ENCODE measurements around the gene SMCP. TPM values are rescaled to one million over a fixed set of nuclear protein-coding genes. Genes with fewer than 3 reads are reported as not detected.

Gene SMCP
- total RNA-seq, 8 experiments from 2014 or later, result not detected

DNA sequence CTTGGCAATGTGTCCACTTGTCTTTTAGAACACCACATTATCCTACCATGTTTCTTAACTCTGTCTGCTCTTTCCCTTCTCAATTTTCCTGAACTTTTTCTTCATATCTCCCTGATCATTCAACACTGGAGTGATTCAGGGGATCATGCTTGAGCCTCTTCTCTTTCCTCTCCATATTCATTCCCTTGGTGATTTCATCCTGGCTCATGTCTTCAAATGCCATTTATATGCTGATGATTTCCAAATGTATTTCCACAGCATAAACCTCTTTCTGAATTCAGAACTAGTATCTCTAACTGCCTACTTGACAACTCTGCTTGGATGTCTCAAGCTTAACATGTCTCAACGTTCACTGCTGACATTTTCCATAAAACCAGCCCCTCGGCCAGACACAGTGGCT is 21.8 kb downstream of the SMCP start:
- Histone ChIP-seq H3K27ac (no peak overlapping the region), H3K4me1 (replicated peaks in 1 of 2) (no peaks in the 10 kb centered on the region), H3K4me3 (no peak overlapping the region)
- in situ Hi-C loops (cut with MboI; ENCODE audit: low pct_unique_long_range_greater_than_20kb in 2 of 9, low sequenced_read_pairs in 9 of 9, unreplicated experiment in 9 of 9), result loop anchor here in 2 of 9 experiments (25.0 kb wide), 2 partner anchors 287 to 312 kb away; partner anchors contain the start of genes LELP1 (in 1 of the 2) and PRR9 (in 1 of the 2)
- 0 to 75% (median 33%) methylated on average over 1 to 2 of the region's 2 CpGs; no CpG with 5 or more reads in 3 of the 10 experiments for WGBS, 10 experiments
- ATAC-seq (replicated peaks in 6 of 8), result peak in 2 of 8 experiments; percentile 39 to 66

DNA sequence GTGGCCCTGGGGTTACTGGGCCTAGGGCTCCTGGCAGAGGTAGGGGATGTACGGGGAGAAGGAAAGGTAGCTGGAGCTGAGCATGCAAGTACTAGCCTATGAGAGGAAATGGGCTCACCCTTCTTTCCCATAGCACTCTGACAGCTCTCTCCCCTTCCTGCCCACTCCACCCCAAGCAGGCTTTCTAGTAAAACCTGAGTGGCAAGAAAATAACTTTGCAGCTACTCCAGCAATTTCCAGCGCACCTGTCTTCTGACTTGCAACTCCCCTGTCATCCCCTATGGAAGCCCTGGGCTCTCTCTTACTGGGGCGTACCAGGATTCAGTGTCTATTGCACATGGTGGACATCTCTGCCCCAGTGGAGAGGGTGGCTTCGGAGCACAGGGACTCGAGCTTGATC is 23.5 kb downstream of the SMCP start:
- Histone ChIP-seq H3K4me3 (no peak overlapping the region), H3K27ac (no peak overlapping the region), H3K4me1 (replicated peaks in 1 of 2) (no peaks in the 10 kb centered on the region)
- in situ Hi-C loops (cut with MboI; ENCODE audit: low pct_unique_long_range_greater_than_20kb in 2 of 9, low sequenced_read_pairs in 9 of 9, unreplicated experiment in 9 of 9), result loop anchor here in 2 of 9 experiments (25.0 kb wide), 2 partner anchors 286 to 311 kb away; partner anchors contain the start of genes LELP1 (in 1 of the 2) and PRR9 (in 1 of the 2)
- WGBS, 10 experiments, result 0 to 83% (median 40%) methylated on average over 1 to 5 of the region's 5 CpGs; no CpG with 5 or more reads in 3 of the 10 experiments
- no peak for ATAC-seq (replicated peaks in 6 of 8)

DNA sequence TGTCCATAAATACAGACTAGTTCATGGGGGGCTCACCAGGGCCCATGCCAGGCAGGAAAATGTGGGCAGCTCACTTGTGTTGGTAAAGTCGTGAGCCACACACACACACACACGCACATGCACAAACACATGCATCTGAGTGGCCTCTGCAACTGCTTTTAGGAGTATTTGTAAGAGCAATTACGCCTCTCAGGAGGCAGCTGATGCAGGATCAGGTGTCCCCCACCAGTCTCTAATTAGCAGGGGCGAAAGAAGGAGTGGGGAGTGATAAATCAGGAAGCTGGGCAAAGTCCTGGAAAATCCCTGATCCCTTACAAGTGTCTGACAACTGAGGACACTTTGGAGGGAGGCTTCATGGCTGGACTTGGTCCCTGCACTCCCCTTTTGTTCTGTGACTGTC is 24.5 kb downstream of the SMCP start:
- Histone ChIP-seq H3K27ac (no peak overlapping the region), H3K4me1 (replicated peaks in 1 of 2) (no peaks in the 10 kb centered on the region), H3K4me3 (no peak overlapping the region)
- in situ Hi-C loops (cut with MboI; ENCODE audit: low pct_unique_long_range_greater_than_20kb in 2 of 9, low sequenced_read_pairs in 9 of 9, unreplicated experiment in 9 of 9), result loop anchor here in 2 of 9 experiments (25.0 kb wide), 2 partner anchors 285 to 310 kb away; partner anchors contain the start of genes LELP1 (in 1 of the 2) and PRR9 (in 1 of the 2)
- 0 to 79% (median 36%) methylated on average over 1 to 4 of the region's 4 CpGs; no CpG with 5 or more reads in 5 of the 10 experiments for WGBS, 10 experiments
- no peak for ATAC-seq (replicated peaks in 6 of 8)

DNA sequence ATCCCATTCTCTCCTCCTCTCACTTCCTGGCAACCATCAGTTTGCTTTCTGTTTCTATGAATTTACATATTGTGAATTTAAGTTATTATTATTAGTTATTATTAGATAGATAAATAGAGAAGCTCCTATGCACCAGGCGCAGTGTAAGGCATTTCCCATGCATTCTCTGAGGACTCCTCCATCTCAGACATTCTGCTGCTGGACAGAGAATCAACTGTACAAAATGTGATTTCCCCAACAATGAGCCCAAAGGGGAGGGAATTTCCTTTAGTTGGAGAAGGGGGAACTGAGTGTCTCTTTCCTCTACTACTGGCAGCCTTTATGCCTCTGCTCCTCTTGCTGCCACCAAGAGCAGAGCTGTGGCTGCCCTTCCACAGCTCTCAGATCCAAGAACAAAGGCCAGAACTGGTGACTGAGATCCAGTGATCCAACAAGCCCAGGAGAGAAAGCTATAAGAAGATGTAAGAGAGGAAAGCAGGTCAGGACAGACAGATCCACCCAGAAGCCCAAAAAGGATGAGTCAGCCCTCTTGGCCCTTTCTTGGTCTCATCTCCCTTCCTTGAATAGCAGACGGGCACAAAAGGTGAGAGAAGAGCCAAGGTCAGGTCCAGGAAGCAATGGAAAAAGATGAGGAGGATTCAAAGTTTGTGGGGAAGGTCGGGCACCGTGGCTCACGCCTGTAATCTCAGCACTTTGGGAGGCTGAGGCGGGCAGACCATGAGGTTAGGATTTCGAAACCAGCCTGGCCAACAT is 26.7 kb downstream of the SMCP start:
- in situ Hi-C loops (cut with MboI; ENCODE audit: low pct_unique_long_range_greater_than_20kb in 2 of 9, low sequenced_read_pairs in 9 of 9, unreplicated experiment in 9 of 9), result loop anchor here in 2 of 9 experiments (25.0 kb wide), 2 partner anchors 282 to 307 kb away; partner anchors contain the start of genes LELP1 (in 1 of the 2) and PRR9 (in 1 of the 2)
- H3K4me3 ChIP-seq, result no peak overlapping the region
- no peak for ATAC-seq (replicated peaks in 6 of 8)

DNA sequence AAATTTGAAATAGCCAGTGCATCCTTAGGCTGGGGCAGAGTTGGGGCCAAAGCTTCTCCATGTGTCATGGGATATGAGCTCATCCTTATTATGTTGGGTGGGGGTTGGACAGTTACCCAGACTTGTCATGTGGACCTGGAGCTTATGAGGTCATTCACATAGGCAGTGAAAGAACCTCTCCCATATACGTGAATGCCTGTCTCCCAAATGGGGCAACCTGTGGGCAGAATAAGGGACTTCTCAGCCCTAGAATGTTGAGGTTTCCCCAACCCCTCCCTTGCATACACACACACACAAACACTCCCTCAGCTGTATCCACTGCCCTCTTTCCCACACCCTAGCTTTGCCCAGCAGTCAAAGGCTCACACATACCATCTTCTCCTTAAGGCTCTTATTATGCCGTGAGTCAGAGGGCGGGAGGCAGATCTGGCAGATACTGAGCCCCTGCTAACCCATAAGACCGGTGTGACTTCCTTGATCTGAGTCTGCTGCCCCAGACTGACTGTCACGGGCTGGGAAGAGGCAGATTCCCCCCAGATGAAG is 28.0 kb downstream of the SMCP start:
- Histone ChIP-seq H3K4me3 (no peak overlapping the region), H3K27ac (no peak overlapping the region), H3K4me1 (replicated peaks in 1 of 2) (no peaks in the 10 kb centered on the region)
- peak in 5 of 8 experiments; percentile 19 to 94 (median 94) for ATAC-seq (replicated peaks in 6 of 8)
- in situ Hi-C loops (cut with MboI; ENCODE audit: low pct_unique_long_range_greater_than_20kb in 2 of 9, low sequenced_read_pairs in 9 of 9, unreplicated experiment in 9 of 9), result loop anchor here in 2 of 9 experiments (25.0 kb wide), 2 partner anchors 281 to 306 kb away; partner anchors contain the start of genes LELP1 (in 1 of the 2) and PRR9 (in 1 of the 2)
- 0 to 70% (median 17%) methylated on average over 1 to 5 of the region's 5 CpGs; no CpG with 5 or more reads in 2 of the 10 experiments for WGBS, 10 experiments

More for the DNA sequence above, 26.7 kb downstream of the SMCP start:
- Histone ChIP-seq H3K27ac (no peak overlapping the region), H3K4me1 (replicated peaks in 1 of 2) (no peaks in the 10 kb centered on the region)
- 50 to 100% (median 67%) methylated on average over 1 to 7 of the region's 7 CpGs; no CpG with 5 or more reads in 3 of the 10 experiments for WGBS, 10 experiments

DNA sequence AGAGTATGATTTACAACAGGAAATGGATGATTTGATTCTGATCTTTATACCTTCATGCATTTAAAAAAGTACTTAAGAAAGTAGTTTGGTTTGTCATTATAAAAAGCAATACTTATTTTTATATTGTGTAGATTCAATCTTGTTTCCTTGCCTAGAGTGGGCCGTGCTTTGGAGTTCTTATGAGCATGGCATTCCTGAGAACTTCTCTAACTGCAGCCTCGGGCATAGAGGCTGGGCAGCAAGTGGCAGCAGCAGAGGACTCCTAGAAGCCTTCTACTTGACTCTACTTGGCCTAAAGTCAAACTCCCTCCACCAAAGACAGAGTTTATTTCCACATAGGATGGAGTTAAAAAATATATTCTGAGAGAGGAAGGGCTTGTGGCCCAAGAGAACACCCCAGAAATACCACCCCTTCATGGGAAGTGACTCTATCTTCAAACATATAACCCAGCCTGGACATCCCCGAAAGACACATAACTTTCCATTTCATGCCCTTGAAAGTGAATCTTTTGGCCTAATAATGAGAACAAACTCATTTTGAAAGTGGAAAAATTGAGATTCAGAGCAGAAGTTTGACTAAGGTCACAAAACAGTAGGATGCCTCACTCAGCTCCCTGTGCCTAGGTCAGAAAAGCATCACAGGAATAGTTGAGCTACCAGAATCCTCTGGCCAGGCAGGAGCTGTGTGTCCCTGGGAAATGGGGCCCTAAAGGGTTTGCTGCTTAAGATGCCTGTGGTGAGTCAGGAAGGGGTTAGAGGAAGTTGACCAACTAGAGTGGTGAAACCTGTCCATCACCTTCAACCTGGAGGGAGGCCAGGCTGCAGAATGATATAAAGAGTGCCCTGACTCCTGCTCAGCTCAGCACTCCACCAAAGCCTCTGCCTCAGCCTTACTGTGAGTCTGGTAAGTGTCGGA is 29.8 kb downstream of the SMCP start, which contains the start of gene IVL:
TSS of gene IVL (plus strand) at position 861 of the 916 bp plus-strand sequence. CDS start 1,252 bp downstream, outside the sequence.
- no peaks in the 10 kb centered on the region for H3K4me1 ChIP-seq (replicated peaks in 1 of 2)
- in situ Hi-C loops (cut with MboI; ENCODE audit: low pct_unique_long_range_greater_than_20kb in 2 of 9, low sequenced_read_pairs in 9 of 9, unreplicated experiment in 9 of 9), result loop anchor here in 2 of 9 experiments (25.0 kb wide), 2 partner anchors 279 to 304 kb away; partner anchors contain the start of genes LELP1 (in 1 of the 2) and PRR9 (in 1 of the 2)
- 0 to 95% (median 39%) methylated on average over 1 to 3 of the region's 4 CpGs; no CpG with 5 or more reads in 1 of the 10 experiments for WGBS, 10 experiments
- ATAC-seq (replicated peaks in 6 of 8), result no peak
- H3K4me3 ChIP-seq, result no peak within 1 kb of the TSS
- H3K27ac ChIP-seq, result no peak within 1 kb of the TSS

DNA sequence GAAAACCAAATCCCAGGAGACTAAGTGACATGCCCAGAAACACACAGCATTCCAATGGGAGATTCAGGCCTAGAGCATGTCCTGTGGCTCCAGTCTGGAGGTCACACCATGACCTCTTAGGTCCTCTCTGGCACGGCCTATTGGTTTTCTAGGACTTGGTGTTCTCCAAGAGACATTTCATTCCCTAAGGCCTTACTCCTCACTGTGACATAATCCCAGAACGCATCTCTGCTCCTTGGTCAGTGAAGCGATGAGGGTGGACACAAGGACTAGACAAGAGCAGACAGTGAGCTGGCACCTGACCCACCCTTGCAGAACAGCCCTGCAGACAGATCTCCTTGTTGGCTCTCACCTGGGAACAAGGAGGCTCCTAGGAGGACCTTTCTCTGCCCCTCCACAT is 31.1 kb downstream of the SMCP start:
- Histone ChIP-seq H3K4me3 (no peak overlapping the region), H3K27ac (no peak overlapping the region), H3K4me1 (replicated peaks in 1 of 2) (no peaks in the 10 kb centered on the region)
- 0 to 83% (median 47%) methylated on average over 1 to 3 of the region's 3 CpGs; no CpG with 5 or more reads in 4 of the 10 experiments for WGBS, 10 experiments
- no peak for ATAC-seq (replicated peaks in 6 of 8)
- in situ Hi-C loops (cut with MboI; ENCODE audit: low pct_unique_long_range_greater_than_20kb in 2 of 9, low sequenced_read_pairs in 9 of 9, unreplicated experiment in 9 of 9), result loop anchor here in 2 of 9 experiments (25.0 kb wide), 2 partner anchors 278 to 303 kb away; partner anchors contain the start of genes LELP1 (in 1 of the 2) and PRR9 (in 1 of the 2)

DNA sequence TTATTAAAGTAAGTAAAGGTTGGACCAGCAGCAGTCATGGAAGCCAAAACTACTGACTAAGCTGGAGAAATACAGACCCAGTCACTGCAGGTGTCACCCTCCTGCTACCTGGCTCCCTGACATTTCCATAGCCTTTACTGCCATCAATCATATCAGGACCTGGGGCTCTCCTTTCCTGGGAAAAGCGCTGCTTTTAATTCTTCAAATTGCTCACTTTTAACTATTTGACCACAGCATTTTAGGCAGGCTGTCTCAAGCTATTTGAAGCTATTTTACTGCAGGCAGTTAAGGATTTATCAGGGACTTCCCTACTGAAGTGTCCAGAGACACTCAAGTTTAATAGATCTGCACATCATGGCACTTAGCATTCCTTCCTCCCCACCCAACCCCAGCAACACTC is 34.3 kb downstream of the SMCP start:
- in situ Hi-C loops (cut with MboI; ENCODE audit: low pct_unique_long_range_greater_than_20kb in 2 of 9, low sequenced_read_pairs in 9 of 9, unreplicated experiment in 9 of 9), result loop anchor here in 2 of 9 experiments (25.0 kb wide), 2 partner anchors 275 to 300 kb away; partner anchors contain the start of genes LELP1 (in 1 of the 2) and PRR9 (in 1 of the 2)
- ATAC-seq (replicated peaks in 6 of 8), result peak in 1 of 8 experiments; percentile 52
- Histone ChIP-seq H3K4me1 (replicated peaks in 1 of 2) (no peaks in the 10 kb centered on the region), H3K27ac (no peak overlapping the region), H3K4me3 (no peak overlapping the region)
- 20 to 80% (median 40%) methylated on average over 1 of the region's 1 CpG; no CpG with 5 or more reads in 2 of the 10 experiments for WGBS, 10 experiments

DNA sequence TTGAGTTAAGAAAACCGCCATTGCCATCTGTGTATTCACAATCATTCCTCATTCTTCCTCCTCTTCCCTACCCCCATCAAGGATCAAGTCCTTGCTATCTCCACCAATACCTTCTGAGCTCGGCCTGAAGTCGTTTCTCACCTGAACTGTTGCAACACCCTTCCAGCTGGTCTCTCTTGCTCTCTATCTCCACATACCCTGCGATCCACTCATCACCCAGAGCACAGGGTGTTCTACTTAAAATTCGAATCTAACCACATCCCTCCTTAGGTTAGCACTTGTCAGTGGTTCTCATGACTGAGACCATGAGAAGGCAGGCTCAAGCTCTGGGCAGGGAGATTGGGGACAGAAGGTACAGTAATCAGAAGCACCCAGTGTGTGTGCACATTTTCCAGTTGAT is 34.8 kb downstream of the SMCP start:
- Histone ChIP-seq H3K27ac (no peak overlapping the region), H3K4me1 (replicated peaks in 1 of 2) (no peaks in the 10 kb centered on the region), H3K4me3 (no peak overlapping the region)
- ATAC-seq (replicated peaks in 6 of 8), result no peak
- in situ Hi-C loops (cut with MboI; ENCODE audit: low pct_unique_long_range_greater_than_20kb in 2 of 9, low sequenced_read_pairs in 9 of 9, unreplicated experiment in 9 of 9), result loop anchor here in 2 of 9 experiments (25.0 kb wide), 2 partner anchors 274 to 299 kb away; partner anchors contain the start of genes LELP1 (in 1 of the 2) and PRR9 (in 1 of the 2)
- WGBS, 10 experiments, result 0 to 85% (median 34%) methylated on average over 1 to 5 of the region's 5 CpGs; no CpG with 5 or more reads in 2 of the 10 experiments

DNA sequence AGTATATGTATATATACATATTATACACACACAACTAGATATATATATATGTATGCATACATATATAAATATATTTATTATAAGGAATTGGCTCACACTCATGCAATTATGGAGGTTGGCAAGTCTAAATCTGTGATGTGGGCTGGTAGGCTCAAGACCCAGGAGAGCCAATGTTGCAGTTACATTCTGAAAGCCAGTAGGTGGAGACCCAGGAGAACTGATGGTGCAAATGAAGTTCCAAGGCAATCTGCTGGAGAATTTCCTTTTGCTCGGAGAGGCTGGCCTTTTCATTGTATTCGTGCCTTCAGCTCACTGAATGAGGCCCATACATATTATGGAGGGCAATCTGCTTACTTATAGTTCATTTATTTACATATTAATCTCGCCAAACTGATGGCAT is 39.7 kb downstream of the SMCP start:
- no peaks in the 10 kb centered on the region for H3K4me1 ChIP-seq (replicated peaks in 1 of 2)
- no peak overlapping the region for H3K27ac ChIP-seq
- 0 to 25% (median 2%) methylated on average over 2 to 3 of the region's 3 CpGs for WGBS, 10 experiments
- in situ Hi-C loops (cut with MboI; ENCODE audit: low pct_unique_long_range_greater_than_20kb in 2 of 9, low sequenced_read_pairs in 9 of 9, unreplicated experiment in 9 of 9), result loop anchor here in 2 of 9 experiments (25.0 kb wide), 2 partner anchors 270 to 295 kb away; partner anchors contain the start of genes LELP1 (in 1 of the 2) and PRR9 (in 1 of the 2)
- no peak overlapping the region for H3K4me3 ChIP-seq
- ATAC-seq (replicated peaks in 6 of 8), result peak in 3 of 8 experiments; percentile 46 to 74 (median 55)

DNA sequence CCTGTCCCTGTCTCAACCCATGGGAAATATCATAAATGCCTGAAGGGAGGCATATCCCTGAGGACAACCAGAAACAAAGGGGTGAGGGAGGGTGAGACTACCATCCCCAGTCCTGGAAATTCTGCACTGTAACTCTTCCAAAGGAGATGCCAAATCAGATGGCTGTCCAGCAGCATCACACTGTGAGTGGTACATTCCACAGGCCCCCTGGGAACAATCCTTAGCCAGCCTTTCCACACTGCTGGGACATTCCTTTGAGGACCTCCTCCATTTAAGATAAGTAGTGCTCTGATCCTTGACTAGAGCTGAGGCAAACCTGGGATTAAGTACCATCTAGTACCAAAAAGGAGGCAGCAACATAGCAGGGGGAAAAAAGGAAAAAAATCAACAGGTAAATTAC is 40.9 kb downstream of the SMCP start:
- in situ Hi-C loops (cut with MboI; ENCODE audit: low pct_unique_long_range_greater_than_20kb in 2 of 9, low sequenced_read_pairs in 9 of 9, unreplicated experiment in 9 of 9), result loop anchor here in 2 of 9 experiments (25.0 kb wide), 2 partner anchors 268 to 293 kb away; partner anchors contain the start of genes LELP1 (in 1 of the 2) and PRR9 (in 1 of the 2)
- no peaks in the 10 kb centered on the region for H3K4me1 ChIP-seq (replicated peaks in 1 of 2)
- no peak overlapping the region for H3K4me3 ChIP-seq
- ATAC-seq (replicated peaks in 6 of 8), result no peak
- H3K27ac ChIP-seq, result no peak overlapping the region
